ENCODE results near the gene NFATC4.
A peak's percentile ranks its signal among the peaks of the same experiment; 100 is the strongest.

NFATC4 gene

GRCh38 chr14:24367514-24368211 lies at the start of gene NFATC4:
Gene NFATC4 (plus strand): TSS chr14:24368184. CDS start chr14:24368341, 157 bp downstream.
- peak; percentile 97 for DNase-seq (ENCODE audit: low read depth)
- TF ChIP-seq, protein P1, sequence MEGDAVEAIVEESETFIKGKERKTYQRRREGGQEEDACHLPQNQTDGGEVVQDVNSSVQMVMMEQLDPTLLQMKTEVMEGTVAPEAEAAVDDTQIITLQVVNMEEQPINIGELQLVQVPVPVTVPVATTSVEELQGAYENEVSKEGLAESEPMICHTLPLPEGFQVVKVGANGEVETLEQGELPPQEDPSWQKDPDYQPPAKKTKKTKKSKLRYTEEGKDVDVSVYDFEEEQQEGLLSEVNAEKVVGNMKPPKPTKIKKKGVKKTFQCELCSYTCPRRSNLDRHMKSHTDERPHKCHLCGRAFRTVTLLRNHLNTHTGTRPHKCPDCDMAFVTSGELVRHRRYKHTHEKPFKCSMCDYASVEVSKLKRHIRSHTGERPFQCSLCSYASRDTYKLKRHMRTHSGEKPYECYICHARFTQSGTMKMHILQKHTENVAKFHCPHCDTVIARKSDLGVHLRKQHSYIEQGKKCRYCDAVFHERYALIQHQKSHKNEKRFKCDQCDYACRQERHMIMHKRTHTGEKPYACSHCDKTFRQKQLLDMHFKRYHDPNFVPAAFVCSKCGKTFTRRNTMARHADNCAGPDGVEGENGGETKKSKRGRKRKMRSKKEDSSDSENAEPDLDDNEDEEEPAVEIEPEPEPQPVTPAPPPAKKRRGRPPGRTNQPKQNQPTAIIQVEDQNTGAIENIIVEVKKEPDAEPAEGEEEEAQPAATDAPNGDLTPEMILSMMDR (conservative IDR thresholded peaks at IDR 0.05; ENCODE audit: low read depth, low read length) = no peak
- H3K4me3 ChIP-seq (ENCODE audit: low read depth, low read length) = peak within 1 kb of the TSS; percentile 84

GRCh38 chr14:24321212-24321975 lies 46.6 kb upstream of the NFATC4 start:
- DNase-seq (ENCODE audit: low read depth) = peak; percentile 40
- no peak overlapping the region for H3K4me3 ChIP-seq (ENCODE audit: low read depth, low read length)
- TF ChIP-seq, protein P1 (conservative IDR thresholded peaks at IDR 0.05; ENCODE audit: low read depth, low read length) = no peak

DNA sequence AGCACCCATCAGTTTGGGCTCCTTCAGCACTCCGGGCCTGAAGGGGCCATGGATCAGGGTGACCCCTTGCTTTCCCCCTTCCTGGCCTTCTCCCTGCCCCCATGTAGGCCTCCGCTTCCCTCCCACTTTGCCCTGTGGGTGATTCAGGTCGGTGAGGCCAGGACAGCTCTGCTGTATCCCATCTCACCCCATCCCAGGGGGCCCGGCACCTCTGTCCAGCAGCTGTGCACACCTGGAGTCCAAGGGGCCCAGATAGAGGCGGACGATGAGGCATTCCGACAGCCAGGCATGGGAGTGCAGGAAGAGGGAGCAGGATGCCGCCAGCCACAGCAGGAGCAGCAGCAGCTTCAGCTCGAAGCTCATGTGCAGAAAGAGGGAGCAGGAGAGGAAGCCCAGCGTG lies 45.3 kb upstream of the NFATC4 start:
- DNase-seq (ENCODE audit: low read depth) = no peak
- TF ChIP-seq, protein P1 (conservative IDR thresholded peaks at IDR 0.05; ENCODE audit: low read depth, low read length) = no peak
- no peak overlapping the region for H3K4me3 ChIP-seq (ENCODE audit: low read depth, low read length)

DNA sequence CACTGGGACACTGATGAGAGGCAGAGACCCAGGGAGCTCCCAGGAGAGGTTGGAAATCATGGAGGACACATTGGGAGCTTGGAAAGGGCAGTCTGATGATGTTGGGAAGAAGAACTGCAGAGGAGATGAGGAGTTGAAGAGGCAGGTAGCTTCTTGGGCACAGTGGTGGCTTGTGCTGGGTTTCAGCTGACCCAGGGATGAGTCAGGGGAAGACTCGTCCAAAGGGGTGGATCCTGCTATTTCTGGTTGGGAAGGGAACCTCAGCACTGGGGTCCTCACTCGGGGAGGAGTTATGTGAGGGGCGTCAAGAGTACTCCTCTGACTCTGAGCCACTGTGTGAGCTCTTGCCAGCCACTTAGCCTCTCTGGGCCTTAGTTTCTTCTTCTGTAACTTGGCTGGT lies 44.6 kb upstream of the NFATC4 start:
- no peak overlapping the region for H3K4me3 ChIP-seq (ENCODE audit: low read depth, low read length)
- DNase-seq (ENCODE audit: low read depth) = no peak
- TF ChIP-seq, protein P1 (conservative IDR thresholded peaks at IDR 0.05; ENCODE audit: low read depth, low read length) = no peak

- TF ChIP-seq, protein P1 (conservative IDR thresholded peaks at IDR 0.05; ENCODE audit: low read depth, low read length) = no peak
These were observed 44.0 kb upstream of the NFATC4 start for GRCh38 chr14:24324024-24324423.

GRCh38 chr14:24325041-24325530 lies 42.9 kb upstream of the NFATC4 start:
- H3K4me3 ChIP-seq (ENCODE audit: low read depth, low read length) = no peak overlapping the region
- DNase-seq (ENCODE audit: low read depth) = no peak
- TF ChIP-seq, protein P1 (conservative IDR thresholded peaks at IDR 0.05; ENCODE audit: low read depth, low read length) = no peak

More at GRCh38 chr14:24324024-24324423, 44.0 kb upstream of the NFATC4 start:
- H3K4me3 ChIP-seq (ENCODE audit: low read depth, low read length) = no peak overlapping the region
- no peak for DNase-seq (ENCODE audit: low read depth)

All from choroid plexus epithelial cell (primary cell).